Lung (tissue), 12 donors: ENCODE data around the gene KATNBL1. TPM values are rescaled to one million over a fixed set of nuclear protein-coding genes. Genes with fewer than 3 reads are reported as not detected.

Experiments
- ATAC-seq: fragments of 200-7000 bp; cut with Tn5 transposase; one replicate; pipeline ENCODE4 v1.9.1; 2020; ENCODE audit warnings: moderate number of reproducible peaks; ENCODE audit not compliant: insufficient read depth, low FRiP score
- DNase-seq, 3 donors: peaks; one replicate each; pipeline ENCODE4 v3.0.0-alpha.2; 2013 to 2017
- H3K27ac ChIP-seq, 2 donors: one replicate each; pipeline ENCODE4 v1.5.1; 2013; ENCODE audit warnings: mild to moderate bottlenecking in 2 of 2, moderate library complexity in 2 of 2, control low read depth in 1 of 2, inconsistent platforms in 1 of 2, low read depth in 1 of 2, low read length in 1 of 2
- H3K27me3 ChIP-seq, 3 donors: one replicate each; pipeline ENCODE4 v1.5.1; 2013; ENCODE audit warnings: low read length in 2 of 3; ENCODE audit not compliant: control insufficient read depth in 3 of 3, insufficient read depth in 3 of 3
- H3K36me3 ChIP-seq, 4 donors: one replicate each; pipeline ENCODE4 v1.5.1; 2013; ENCODE audit warnings: low read length in 4 of 4, mild to moderate bottlenecking in 1 of 4, moderate library complexity in 1 of 4; ENCODE audit not compliant: control insufficient read depth in 4 of 4, insufficient read depth in 4 of 4
- H3K4me1 ChIP-seq, 5 donors: one replicate each; pipeline ENCODE4 v1.5.1; 2013; ENCODE audit warnings: low read length in 5 of 5, mild to moderate bottlenecking in 2 of 5, moderate library complexity in 1 of 5; ENCODE audit not compliant: control insufficient read depth in 5 of 5, insufficient read depth in 5 of 5
- H3K4me3 ChIP-seq: one replicate; pipeline ENCODE4 v1.5.1; 2013; ENCODE audit warnings: mild to moderate bottlenecking, control low read depth, moderate library complexity
- H3K9ac ChIP-seq, 2 donors: one replicate each; pipeline ENCODE4 v1.5.1; 2013; ENCODE audit warnings: low read length in 2 of 2, control low read depth in 1 of 2; ENCODE audit not compliant: insufficient read depth in 1 of 2
- H3K9me3 ChIP-seq, 4 donors: one replicate each; pipeline ENCODE4 v1.5.1; 2013; ENCODE audit warnings: low read length in 3 of 4, mild to moderate bottlenecking in 1 of 4, moderate library complexity in 1 of 4; ENCODE audit not compliant: control insufficient read depth in 4 of 4, insufficient read depth in 3 of 4
- WGBS, 2 donors: extraction: QIAGEN DNeasy Blood & Tissue Kit; methylation state at CpG; one replicate each; pipeline ENCODE4 v1.1.7; 2013; 5-methylcytosine and 5-hydroxymethylcytosine counted together
- polyA plus RNA-seq, 2 donors: library from polyadenylated mRNA; stranded (reverse); fragments of 200-250 nt; gene quantifications; one replicate each; pipeline ENCODE4 v1.2.1, GENCODE V29; 2013
- total RNA-seq, 2 donors: library from RNA; depleted of rRNA in 1 of 2; stranded (reverse); fragments of >200 nt in 1 of 2; gene quantifications; one replicate each; pipeline ENCODE4 v1.2.1, GENCODE V29; 2014 to 2021
- TF ChIP-seq, protein P1 (sequence below): IDR thresholded peaks from 2 replicates; pipeline ENCODE4 v1.5.1; 2012; ENCODE audit warnings: mild to moderate bottlenecking; ENCODE audit errors: control extremely low read depth, extremely low read depth
- donor health status: control.
- donor health status: control.
- donor health status: Bipolar disorder and iron deficiency.
- donor health status: healthy.
- donor health status: DM: yes; HTN: yes; CAD: no.

KATNBL1 gene
- total and polyA plus RNA-seq, 4 donors: 25.7 to 112 (median 36.9) TPM

DNA sequence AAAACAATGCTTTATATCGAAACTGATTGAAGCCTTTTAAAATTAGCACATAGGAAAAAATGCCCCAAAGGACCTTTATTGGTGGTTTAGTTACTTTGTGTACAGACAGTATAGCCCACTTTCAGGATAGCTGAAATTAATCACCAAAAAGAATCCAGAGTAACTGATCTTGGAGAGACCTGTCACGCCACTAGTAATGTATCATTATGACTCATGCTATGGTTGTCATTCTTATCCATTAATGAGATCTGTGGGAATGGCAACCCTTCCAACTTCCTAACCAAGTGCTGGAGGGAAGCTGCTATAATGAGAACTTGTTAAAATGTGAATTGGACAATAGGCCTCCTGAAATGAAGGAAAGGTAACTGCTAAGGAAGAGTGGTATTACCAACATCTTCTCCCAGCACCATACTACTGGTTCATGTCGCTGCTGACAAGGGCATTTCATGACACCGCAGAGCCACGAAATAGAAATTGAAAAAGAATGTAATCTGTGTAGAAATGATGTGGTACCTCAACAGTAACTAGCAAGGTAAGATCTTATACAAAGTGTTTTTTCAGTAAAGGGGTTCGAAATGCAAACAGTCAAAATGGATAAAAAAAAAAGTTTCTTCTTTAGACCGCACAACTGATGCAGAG, 7.8 kb upstream of the KATNBL1 start:
- H3K27ac ChIP-seq: no peak overlapping the region
- no peaks in the 10 kb centered on the region for H3K4me1 ChIP-seq
- WGBS, 2 donors: 90 to 94% methylated on average over 7 of the region's 7 CpGs
- TF ChIP-seq, protein P1, sequence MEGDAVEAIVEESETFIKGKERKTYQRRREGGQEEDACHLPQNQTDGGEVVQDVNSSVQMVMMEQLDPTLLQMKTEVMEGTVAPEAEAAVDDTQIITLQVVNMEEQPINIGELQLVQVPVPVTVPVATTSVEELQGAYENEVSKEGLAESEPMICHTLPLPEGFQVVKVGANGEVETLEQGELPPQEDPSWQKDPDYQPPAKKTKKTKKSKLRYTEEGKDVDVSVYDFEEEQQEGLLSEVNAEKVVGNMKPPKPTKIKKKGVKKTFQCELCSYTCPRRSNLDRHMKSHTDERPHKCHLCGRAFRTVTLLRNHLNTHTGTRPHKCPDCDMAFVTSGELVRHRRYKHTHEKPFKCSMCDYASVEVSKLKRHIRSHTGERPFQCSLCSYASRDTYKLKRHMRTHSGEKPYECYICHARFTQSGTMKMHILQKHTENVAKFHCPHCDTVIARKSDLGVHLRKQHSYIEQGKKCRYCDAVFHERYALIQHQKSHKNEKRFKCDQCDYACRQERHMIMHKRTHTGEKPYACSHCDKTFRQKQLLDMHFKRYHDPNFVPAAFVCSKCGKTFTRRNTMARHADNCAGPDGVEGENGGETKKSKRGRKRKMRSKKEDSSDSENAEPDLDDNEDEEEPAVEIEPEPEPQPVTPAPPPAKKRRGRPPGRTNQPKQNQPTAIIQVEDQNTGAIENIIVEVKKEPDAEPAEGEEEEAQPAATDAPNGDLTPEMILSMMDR: no peak
- ATAC-seq: no peak
- no peaks in the 10 kb centered on the region for H3K9me3 ChIP-seq
- DNase-seq: no peak
- H3K36me3 ChIP-seq: no peaks in the 10 kb centered on the region
- peaks cover 0 to 4% (median 0%) of the 10 kb centered on the region in 3 donors for H3K27me3 ChIP-seq
- H3K4me3 ChIP-seq: no peak overlapping the region
- H3K9ac ChIP-seq: no peak overlapping the region

- Histone ChIP-seq H3K36me3 (no peaks in the 10 kb centered on the region), H3K4me3 (no peak overlapping the region), H3K4me1 (no peaks in the 10 kb centered on the region), H3K9me3 (no peaks in the 10 kb centered on the region), H3K27ac (no peak overlapping the region), H3K9ac (no peak overlapping the region), H3K27me3 (peaks cover 0 to 4% (median 0%) of the 10 kb centered on the region in 3 donors)
- ATAC-seq (no peak), DNase-seq (no peak)
- TF ChIP-seq, protein P1: no peak
Observed at GRCh38 chr15:34216527-34217270, 6.8 kb upstream of the KATNBL1 start.

DNA sequence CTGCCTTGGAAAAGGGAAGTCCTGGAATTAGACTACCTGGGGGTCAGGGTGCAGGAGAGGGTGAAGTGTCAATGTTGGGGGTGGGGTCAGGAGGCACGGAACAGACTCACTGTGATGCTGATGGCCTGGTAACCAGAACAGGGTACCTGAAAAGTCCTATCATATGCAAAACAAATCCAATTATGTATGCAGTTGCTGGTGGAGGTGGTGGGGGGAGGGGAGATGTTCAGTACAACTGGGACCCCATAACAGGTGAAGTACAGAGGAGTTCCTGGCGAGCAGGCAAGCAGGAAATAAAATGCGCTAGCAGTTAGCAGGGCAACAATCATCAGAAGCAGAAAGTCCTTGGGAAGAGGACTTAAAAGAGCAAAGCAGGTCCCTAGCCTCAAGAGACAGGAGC, 4.2 kb upstream of the KATNBL1 start:
- 55 to 74% methylated on average over 3 of the region's 3 CpGs for WGBS, 2 donors
- Histone ChIP-seq H3K27me3 (peaks cover 0 to 4% (median 0%) of the 10 kb centered on the region in 3 donors), H3K36me3 (no peaks in the 10 kb centered on the region), H3K4me3 (no peak overlapping the region), H3K27ac (no peak overlapping the region), H3K9me3 (no peaks in the 10 kb centered on the region), H3K9ac (no peak overlapping the region), H3K4me1 (no peaks in the 10 kb centered on the region)
- TF ChIP-seq, protein P1: no peak
- ATAC-seq: no peak
- DNase-seq: no peak
